ENCODE measurements around the gene CCT3.

CCT3 gene

GRCh38 chr1:156281693-156282478 is 56.2 kb downstream of the CCT3 start:
- peak overlapping the region; percentile 77 for H3K4me3 ChIP-seq (replicated peaks; ENCODE audit: low read depth, low read length)
- DNase-seq (ENCODE audit: extremely low read depth, low read depth) = no peak
- no peak for TF ChIP-seq CTCF (IDR thresholded peaks at IDR 0.05; ENCODE audit: low read depth, low read length, missing control alignments)

GRCh38 chr1:156281281-156281680 is 56.8 kb downstream of the CCT3 start:
- H3K4me3 ChIP-seq (replicated peaks; ENCODE audit: low read depth, low read length) = peak overlapping the region; percentile 77
- DNase-seq (ENCODE audit: extremely low read depth, low read depth) = no peak
- TF ChIP-seq CTCF (IDR thresholded peaks at IDR 0.05; ENCODE audit: low read depth, low read length, missing control alignments) = no peak

DNA sequence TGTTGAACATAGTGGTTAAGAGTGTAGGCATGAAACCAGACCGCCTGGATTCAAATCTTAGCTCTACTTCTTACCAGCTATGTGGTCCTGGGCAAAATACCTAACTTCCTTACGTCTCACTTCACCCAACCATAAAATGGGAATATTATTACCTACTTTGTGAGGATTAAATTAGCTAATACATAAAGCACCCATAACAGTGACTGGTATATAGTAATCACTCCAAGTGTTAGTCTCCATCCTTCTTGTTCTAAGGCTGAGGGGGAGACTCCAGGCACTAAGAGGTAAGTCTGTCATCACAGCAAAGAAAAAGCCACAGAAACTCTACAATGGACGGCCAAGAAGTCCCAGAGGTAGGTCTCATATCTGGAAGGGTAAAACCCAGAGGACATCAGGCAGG is 58.3 kb downstream of the CCT3 start:
- DNase-seq (ENCODE audit: extremely low read depth, low read depth) = no peak
- no peak overlapping the region for H3K4me3 ChIP-seq (replicated peaks; ENCODE audit: low read depth, low read length)
- TF ChIP-seq CTCF (IDR thresholded peaks at IDR 0.05; ENCODE audit: low read depth, low read length, missing control alignments) = no peak

GRCh38 chr1:156276966-156277381 is 61.1 kb downstream of the CCT3 start:
- DNase-seq (ENCODE audit: extremely low read depth, low read depth) = no peak
- H3K4me3 ChIP-seq (replicated peaks; ENCODE audit: low read depth, low read length) = no peak overlapping the region
- TF ChIP-seq CTCF (IDR thresholded peaks at IDR 0.05; ENCODE audit: low read depth, low read length, missing control alignments) = no peak

DNA sequence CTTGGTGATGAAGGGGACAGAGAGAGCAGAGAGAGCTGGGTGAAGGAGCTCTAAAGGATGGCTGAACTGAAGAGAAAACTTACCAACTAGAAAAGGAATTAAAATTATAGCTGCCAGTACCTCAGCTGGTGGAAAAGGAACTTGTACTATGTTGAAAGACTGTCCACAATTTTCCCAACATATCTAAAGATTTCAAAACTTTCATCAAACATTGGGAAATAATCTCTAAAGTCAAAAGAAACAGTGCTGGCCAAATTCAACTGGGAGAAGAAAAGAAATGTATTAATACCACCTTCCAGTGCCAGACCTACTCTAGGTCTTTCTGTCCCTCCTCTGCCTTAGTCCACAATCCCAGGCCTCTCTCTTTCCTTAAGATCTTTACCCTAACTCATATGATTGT is 61.6 kb downstream of the CCT3 start:
- no peak overlapping the region for H3K4me3 ChIP-seq (replicated peaks; ENCODE audit: low read depth, low read length)
- no peak for TF ChIP-seq CTCF (IDR thresholded peaks at IDR 0.05; ENCODE audit: low read depth, low read length, missing control alignments)
- DNase-seq (ENCODE audit: extremely low read depth, low read depth) = no peak

DNA sequence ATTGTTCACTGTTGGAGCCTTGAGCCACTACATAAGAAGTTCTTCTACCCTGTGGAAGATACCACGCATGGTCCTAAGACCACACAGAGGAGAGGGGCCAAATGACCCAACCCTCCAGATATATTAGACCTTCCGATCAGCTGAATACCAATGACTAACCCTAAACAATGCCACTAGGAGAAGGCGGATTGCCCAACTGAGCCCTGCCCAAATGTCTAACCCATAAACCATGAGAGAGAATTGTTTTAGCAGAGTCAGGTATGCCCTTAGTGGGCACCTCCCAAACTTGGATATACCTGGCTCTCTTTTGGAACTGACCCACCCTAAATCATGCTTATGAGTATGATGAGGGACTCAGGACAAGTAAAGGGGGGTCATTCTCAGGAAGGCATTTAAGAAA is 67.8 kb downstream of the CCT3 start:
- H3K4me3 ChIP-seq (replicated peaks; ENCODE audit: low read depth, low read length) = no peak overlapping the region
- no peak for DNase-seq (ENCODE audit: extremely low read depth, low read depth)
- TF ChIP-seq CTCF (IDR thresholded peaks at IDR 0.05; ENCODE audit: low read depth, low read length, missing control alignments) = no peak

DNA sequence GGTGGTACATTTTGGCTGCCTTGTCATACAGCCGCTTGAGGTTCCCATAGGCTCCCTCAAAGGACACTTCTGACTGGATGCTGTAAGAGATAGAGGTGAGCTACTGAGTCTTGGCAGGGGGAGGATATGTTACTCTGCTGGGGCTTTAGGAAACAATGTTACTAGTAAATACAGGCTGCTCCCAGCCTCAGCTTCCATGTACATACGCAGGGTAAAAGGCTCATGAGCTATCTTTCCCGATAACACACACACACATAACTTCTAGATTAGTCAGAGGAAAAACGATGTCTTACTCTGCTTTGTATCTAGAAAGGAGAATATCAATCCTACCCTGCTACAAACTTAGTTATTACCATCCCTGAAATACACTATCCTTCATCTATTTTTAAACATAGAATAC is 69.8 kb downstream of the CCT3 start:
- no peak overlapping the region for H3K4me3 ChIP-seq (replicated peaks; ENCODE audit: low read depth, low read length)
- DNase-seq (ENCODE audit: extremely low read depth, low read depth) = no peak
- no peak for TF ChIP-seq CTCF (IDR thresholded peaks at IDR 0.05; ENCODE audit: low read depth, low read length, missing control alignments)

Data from HFF-Myc (cell line).